AG08395 (cell line): ENCODE measurements around the gene CSRP3.

Experiments used
- DNase-seq: peaks from one replicate; pipeline ENCODE4 v3.0.0; 2012; ENCODE audit warnings: mixed read lengths, low spot score

The CSRP3 gene

DNA sequence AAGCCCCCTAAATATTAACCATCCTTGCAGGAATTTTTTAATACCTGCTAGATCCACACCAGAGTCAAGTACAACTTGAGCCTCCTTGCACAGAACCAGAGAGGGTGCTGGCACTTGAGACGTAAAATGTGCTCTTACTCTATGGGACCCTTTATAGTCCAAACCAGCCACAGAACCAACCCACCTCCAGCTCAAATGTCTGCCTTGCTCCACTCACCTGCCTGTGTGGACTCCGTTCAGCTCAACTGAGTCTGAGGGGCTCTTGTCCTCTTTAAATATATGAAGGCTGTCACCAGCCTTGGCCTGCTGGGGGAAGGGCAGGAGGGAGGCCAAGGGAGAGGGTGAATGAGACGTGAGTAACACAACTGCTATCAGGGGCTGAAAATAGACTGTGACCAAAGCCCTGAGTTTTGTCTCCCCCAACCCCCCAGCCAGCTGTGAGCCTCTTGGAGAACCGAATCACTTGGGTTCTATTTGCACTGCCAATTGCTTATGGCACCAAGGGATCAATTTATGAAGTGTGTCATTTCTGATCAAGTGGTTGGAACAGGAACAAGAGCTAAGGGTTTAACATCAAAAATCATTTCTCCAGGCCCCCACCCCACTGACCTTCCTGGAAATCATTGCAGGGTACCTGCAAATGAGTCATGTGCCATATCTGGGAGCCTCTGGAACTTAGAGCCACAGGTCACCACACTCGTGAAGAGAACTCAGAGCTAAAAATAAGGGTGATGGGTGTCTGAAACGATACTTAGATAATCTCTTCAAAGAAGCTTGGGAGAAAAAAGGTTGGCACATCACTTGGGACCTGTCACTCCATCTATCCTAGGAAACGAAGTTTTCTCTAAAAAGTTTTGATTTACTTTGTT lies at the start of gene CSRP3:
Gene CSRP3 (minus strand): TSS at position 247 of the 869 bp plus-strand sequence. CDS start 9,535 bp downstream, outside the sequence.
- peak; percentile 16 for DNase-seq

DNA sequence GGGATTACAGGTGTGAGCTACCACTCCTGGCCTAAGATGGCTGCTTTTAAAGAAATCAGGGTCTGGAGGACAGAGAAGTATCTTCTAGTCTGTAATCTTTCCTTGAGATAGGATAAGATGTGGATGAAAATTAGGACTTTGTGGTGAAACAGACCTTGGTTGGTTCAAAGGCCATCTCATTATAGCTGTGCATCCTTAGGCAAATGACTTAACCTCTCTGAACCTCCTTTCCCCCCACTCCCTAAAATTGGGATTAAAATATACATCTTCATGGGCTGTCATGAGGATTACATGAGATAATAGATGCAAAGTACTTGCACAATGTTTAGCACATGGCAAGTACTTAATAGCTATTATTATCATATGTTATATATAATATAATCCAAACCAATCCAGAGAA lies 49.8 kb upstream of the CSRP3 start:
- no peak for DNase-seq

DNA sequence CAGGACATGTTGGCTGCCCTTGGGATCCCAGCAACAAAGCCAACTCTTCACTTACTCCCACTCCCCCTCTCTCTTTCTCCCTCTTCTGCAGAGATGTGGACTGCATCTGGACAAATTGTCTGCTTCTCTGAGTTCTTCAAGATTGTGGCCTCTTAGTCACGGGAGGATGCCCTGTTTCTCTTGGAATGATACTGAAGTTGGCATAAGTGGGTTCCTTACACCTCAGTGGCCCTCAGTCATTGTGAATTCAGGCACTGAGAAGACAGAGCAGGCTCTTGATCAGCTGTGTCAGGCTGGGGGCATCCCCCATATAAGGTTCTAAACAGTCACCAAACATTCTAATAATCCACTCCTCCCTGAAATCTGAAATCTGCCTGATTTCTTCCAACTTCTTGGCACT lies 45.0 kb upstream of the CSRP3 start:
- no peak for DNase-seq

DNA sequence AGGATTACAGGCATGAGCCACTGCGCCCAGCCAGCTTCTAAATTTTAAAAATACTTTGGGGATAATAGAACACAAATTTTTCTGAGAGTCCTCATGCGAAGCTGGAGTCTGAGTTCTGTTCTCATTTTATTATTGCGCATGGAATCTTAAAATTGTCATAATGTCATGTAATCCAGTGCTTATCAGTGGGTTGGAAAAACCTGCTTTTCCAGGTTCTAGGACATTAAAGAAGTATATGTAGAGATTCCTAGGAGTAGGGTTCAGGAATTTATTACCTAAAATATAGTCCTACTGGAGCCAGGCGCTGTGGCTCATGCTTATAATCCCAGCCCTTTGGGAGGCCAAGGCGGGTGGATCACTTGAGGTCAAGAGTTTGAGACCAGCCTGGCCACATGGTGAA lies 43.6 kb upstream of the CSRP3 start:
- DNase-seq = no peak

DNA sequence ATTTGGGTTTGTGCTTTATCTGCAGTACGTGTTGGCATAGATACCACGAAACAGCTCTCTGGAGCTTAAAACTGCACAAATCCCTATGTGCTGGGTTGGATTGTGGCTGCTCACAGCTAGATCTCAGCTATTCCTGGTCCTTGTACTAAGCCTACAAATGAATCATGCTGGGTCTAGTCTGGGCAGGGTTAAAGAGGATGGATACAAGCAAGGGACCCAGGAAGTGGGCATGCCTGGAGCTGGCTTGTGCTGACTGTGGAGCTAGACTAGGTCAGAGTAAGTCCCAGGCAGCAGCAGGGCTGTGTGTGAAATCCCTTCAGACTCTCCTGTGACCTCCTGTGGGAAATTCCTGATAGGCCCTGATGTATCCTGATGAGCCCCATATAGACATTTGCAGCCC lies 42.8 kb upstream of the CSRP3 start:
- DNase-seq = peak; percentile 3

DNA sequence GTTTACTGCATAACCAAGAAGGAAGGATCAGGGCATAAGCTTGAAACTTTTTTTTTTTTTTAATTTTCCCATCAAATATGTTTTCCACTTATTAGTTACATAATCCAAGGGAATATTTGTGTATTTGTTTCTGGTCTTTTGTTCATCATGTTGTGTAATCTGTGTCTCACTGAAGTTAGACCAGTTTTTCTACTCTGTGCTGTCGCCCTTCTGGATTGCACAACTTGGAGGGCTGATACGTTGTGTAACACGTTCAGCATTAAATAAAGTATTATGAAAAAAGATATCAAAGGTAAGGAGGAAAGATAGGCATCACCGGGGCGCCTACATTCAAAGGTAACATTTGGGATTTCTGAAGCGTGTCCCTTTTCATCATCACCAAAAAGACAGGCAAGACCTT lies 42.3 kb upstream of the CSRP3 start:
- DNase-seq = peak; percentile 10

DNA sequence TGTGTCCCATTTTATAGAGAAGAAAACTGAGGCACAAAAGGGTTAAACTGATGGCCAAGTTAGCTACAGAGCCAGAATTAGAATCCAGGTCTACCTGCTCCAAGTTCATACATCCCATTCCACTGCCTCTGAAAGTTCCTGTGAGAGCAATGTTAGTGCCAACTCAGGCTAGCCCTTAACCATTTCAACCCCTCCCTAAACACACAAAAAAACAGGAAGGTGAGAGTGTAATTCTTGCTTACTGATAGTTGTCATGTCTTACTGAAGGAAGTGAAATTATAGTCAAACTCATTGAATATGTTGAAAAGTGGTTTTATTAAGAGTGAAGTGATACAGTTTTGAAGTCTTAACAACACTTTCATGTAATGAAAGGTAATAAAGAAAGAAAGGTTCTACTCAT lies 41.8 kb upstream of the CSRP3 start:
- no peak for DNase-seq

DNA sequence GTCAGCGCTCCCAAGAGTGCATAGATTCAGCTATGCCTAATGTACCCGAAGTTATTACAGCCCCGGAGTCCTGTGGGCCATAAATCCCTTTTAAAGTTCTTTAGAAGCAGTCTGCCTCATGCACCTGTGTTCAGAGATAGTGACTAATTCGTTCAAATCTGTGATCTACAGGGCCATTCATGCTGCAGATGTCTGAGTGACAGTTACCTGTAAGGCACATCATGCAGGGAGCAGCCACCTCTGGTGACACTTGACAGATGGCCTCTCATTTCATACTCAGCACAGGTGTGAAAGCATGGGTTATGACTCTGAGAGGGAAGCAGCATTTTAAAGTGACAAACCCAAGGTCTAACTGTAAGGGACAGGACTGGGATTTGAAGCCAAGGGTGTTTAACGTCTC lies 41.4 kb upstream of the CSRP3 start:
- no peak for DNase-seq

DNA sequence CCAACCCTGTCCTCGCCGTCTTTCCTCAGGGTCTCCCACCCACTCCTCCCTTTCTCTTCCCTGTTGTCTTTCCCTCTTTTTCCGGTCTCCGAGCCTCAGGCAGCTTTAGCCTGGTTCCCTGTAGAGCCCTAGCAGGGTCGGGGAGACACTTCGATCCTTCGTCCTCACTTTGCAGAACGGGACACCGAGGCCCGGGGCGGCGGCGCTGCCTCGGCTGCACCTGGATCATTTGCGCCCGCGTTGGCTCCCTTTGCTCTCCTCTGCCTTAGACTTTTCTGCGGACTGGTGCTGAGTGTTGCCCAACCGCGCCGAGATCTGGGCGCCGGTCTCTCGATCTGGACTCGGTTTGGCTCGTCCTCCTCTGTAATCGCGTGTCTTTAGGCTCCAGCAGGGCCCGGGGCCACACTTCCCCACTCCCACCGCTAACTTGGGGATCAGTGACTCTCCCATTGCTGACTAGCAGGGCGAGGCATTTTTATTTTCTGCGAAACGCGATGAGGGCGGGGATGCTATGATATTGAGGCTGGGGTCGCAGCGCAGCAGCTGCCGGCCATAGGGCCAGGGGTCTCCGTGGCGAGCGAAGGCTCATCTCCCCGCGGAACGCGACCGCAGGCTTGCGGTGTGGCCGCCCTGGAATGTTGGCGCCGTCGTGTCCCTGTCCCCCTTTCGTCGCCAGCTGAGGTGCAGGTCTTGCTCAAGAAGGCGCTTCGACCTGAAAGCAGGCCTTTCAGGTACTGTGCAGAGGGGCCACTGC lies 40.6 kb upstream of the CSRP3 start:
- DNase-seq = peak; percentile 29

DNA sequence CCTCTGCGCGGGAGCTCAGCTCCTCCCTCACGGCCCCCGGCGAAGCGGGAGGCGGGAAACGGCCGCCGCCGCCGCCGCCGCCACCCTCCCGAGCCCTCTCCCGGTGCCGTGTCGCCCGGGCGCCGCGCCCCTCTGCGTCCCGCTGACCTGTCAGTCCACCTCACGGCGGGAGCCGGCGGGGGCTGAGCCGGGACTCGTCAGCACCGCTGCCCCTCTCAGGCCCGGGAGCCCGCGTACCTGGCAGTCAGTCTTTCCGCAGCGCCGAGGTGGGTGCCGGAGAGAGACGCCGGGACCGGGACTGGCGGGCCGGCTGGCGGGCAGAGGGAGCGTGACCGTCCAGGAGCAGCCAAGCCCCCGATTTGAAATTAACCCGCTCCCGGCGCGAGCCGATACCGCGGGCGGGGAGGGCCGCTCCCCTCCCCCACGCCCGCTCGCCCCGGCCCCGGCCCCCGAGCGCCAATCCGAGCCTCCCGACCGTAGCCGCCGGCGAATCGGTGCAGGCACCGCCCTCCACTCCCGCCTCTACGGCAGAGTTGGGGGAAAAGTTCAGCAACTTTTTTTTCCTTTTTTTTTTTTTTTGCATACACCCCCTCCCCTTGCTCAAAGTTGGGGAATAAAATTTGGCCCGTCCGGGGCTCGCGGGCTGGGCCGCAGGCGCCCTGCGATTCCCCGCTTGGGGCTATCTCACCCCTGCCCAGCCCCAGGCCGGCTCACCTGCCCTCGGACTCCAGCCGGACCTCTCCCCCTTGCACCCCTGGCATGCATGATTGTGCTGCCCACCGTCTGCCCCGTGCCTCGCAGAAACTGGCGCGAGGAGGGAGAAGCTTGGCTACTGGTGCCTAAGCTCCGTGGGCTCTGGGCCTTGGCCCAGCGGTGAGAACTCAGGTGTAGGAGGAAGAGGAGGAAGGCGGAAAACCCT lies 39.7 kb upstream of the CSRP3 start:
- peak; percentile 47 for DNase-seq

DNA sequence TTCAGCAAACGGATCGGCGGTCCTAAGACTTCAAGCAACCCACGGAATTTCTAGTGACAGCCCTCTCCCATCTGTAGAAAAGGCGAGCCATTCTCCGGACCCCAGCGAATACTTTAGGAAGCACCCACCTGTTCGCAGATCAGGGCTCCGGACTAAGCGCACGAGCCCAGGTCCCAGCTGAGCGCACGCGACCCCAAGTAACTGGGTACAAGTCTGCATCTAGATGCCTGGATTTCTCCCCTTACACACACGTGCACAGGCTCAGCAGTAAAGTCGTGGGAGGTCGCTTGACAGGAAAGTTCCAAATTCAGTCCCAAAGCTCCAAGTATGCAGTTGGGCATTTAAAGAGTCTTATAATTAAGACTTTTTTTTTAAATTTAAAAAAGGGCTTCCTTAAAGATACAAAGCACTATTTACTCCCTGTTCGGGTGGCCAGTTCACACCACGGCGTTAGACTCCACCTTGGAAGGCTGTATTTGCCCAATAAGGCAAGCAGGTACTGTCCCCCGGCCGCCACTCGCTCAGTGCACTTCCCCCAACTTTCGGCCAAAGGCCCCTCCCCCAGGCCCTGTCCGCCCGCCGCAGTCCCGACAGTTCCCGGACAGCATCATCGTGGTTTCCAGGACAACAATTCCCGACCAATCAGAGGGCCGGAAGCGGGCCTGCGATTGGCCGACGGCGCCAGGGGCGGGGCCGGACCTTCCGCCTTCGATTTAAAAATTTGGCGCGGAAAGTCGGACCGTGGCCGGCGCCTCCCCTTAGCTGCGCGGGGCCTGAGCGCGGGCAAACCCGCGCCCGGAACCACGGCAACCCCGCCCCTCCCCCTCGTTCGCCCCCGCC lies 38.9 kb upstream of the CSRP3 start, which contains the start of gene E2F8:
Gene E2F8 (minus strand): TSS at position 526 of the 840 bp plus-strand sequence. CDS start 824 bp downstream, outside the sequence.
- peak; percentile 99 for DNase-seq

DNA sequence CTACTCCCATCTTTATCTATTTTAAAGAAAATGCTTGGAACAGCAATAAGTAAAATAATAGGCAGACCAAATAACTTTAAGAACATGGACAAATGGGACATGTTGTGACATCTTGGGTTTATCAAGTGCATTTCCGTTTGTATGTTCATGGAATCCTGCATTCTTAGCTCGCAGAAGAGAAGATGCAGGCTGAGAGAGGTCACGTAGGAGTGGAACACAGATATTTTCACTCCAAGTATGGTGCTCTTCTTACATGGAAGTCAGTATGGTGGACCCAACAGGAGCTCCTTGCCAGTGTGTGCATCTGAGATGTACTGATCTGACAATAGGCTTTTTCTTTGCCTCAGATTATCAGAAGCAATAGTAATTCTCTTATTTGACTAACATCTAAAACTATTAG lies 37.3 kb upstream of the CSRP3 start:
- no peak for DNase-seq

DNA sequence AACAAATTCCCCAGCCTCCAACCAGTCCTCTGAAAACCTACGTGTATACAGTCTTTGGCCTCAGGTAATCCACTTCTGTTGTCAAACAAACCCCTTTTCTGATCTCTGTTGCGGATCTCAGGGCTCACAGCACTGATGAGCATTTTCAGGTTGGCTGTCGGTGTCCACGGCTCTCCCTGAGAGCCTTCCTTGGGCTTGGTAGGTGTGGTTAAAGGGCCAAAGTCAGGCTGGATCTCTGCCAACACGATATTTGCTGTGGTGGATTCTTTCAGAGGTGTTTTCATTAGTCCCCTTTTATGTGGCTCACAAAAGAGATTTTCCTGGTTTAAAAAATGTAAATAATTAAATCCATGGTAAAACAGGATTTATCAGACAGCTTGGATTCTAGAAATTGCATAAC lies 36.0 kb upstream of the CSRP3 start:
- no peak for DNase-seq

DNA sequence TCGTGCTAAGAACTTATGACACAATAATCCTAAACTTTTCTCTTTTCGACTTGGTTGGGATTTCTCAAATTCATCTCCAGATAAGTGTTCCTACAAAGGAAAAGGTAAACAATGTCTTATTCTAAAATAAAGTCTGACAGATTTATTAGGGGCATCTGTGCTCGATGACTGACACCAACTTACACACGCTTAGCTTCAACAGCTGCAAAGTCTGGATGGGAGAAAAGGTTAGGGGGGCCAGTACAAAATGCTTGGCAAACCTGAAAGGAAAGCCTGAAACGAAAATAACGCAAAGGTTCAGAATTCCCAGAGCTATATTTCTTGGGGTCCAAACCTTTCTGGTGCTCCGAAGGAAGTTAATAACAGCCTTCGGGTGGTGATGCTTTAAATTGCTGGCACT lies 35.6 kb upstream of the CSRP3 start:
- no peak for DNase-seq

DNA sequence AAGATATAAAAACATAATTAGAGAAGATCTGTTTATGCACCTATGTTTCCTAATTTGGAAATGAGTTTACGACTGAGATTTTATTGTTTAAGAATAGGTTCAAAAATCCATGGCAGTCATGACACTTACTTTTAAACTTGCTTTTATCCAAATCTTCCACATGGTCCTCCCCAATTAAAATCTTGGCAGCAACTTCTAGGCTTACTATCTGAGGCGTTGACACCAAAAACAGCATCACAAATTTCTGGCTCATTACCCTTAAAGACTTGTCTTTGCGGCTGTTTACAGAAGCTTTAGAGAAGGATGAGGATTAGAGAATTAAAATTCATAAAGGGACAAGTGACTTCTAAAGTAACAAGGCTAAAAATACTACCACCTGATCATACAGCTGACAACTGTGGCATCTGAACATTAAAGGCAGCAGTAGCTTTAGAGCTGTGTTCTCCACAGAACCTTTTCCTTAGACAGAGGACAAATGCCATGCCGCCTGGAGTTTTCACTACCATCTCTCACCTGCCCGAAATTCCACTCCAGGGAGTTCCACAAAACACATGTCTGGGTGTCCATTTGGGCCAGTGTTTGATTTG lies 32.5 kb upstream of the CSRP3 start:
- DNase-seq = no peak

DNA sequence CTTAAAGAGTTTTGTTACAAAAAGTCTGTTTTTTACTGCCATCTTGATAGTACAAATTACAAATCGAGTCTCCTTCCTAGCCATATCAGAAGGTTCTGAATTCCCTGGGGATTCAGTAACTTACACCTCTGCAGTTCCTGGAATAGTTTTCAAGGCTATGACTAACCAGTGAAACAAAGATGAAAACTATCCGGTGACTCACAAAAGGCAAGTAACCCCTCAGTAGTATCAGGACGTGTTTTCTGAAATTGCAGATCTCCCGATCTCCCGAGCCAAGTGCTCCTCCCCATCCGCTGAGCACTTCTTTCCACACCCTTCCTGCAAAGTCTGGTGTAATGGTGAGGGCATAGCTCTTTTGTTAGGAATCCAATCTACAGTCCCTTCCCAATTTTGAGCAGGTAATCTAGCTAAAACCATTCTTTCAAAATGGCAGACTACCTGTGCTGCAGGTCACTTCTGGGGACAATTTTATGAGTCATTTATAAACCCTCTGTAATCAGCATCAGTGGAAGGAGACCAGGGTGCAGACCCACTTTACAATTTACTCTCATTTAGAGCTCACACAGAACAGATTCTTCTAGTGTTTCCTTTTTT lies 31.2 kb upstream of the CSRP3 start:
- peak; percentile 78 for DNase-seq

DNA sequence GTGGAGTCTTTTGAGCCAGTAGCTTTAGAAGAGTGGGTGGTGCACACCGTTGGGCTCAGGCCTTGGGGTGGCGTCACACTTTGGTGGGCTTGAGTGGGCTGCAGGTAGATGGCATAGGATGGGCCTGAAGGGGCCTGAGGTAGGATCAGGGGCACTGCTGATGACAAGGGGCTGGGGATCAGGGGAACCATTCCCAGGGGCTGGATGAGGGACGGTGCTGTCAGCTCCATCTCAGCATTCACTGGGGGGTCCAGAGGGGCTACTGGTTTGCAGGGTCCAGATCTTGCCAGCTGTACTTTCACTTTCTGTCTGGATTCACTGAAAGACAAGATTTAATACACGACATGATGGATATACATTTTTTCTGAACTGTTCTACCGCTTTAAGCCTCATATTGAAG lies 27.9 kb upstream of the CSRP3 start:
- no peak for DNase-seq

DNA sequence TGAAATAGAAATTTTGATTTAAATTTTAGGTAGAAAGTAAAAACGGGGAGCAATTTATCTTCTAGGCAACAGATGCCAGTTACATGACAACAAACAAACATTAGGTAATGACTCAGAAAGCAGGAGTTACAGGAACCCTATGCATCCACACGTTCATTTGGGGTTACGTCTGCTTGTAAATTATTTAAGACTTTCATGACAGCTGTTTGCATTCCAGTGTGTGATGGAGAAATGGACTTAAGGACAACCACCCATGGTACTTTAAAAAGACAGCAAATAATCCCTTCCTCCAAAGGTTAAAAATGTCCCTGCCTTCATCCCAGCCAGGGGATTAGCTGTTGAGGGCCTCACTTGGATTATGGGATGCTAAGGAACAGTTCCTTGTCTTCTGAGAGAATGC lies 27.2 kb upstream of the CSRP3 start:
- DNase-seq = no peak

DNA sequence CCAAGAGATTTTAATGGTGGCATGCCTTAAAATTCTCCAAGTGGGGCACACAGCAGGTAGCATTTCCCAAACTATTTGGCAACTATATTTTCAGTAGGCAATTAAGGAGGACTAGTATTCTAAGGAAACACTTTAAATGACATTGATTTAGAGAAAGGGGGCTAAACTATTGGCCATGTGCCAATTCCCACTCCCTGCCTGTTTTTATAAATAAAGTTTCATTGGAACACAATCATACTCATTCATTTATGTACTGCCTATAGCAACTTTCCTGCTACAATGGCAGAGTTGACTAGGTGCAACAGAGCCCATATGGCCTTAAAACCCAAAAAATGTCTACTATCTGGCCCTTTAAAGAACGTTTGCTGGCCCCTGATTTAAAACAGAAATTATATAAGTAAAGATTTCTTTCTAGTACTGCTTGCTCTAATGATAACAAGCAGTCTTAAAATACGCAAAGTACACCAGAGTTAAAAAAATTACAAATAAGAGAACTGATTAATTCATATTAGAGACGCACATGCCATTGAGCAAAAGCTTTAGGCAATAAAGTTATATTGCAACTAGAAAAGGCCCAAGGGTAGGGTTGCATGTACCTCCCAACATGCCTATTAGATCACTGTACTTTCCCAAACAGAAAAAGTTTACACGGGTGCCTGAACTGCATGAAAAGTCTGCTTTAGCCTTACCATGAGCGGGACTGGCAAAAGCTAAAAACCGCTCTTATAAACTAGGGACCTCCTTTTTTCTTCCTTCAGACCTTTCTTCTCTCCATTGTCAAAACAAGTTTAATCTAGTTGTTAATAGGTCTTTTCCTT lies 24.8 kb upstream of the CSRP3 start:
- DNase-seq = no peak

DNA sequence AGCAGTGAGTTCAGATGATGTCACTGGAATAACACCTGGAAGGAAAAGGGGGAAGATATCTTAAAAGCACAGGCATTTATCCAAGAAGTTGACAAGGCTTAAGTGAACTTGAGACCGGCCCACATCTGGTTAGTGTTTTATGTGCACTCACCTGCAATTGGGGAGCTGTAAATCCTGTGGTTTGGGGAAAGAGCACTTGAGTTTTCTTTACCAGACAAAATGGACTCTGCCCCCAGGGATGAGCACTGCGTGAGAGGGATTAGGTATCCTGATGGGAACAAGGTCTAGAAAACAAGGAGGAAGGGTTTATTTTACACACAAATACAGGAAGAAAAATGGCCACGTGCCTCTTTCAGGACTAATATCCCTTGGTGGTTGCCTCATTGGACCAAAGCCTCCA lies 23.8 kb upstream of the CSRP3 start:
- DNase-seq = no peak
